PFSK-1 (cell line): Measurements from ENCODE around the gene QKI.

ENCODE experiments used
- FOXP2 ChIP-seq: optimal IDR thresholded peaks from 2 replicates; pipeline ENCODE3; 2011; ENCODE audit warnings: borderline replicate concordance, control low read depth, inconsistent platforms; ENCODE audit not compliant: insufficient read depth; ENCODE audit errors: extremely low read length, extremely low read depth
- POLR2AphosphoS5 ChIP-seq: IDR thresholded peaks from 2 replicates; pipeline ENCODE4 v1.6.1; 2012; ENCODE audit warnings: low read depth, mild to moderate bottlenecking, control low read depth, low read length, moderate library complexity
- REST ChIP-seq, 2 experiments: IDR thresholded peaks; 2 replicates each; pipeline versions ENCODE4 v1.6.1 to v1.8.0; 2011 to 2012; ENCODE audit warnings: low read depth in 2 of 2, low read length in 2 of 2, control low read depth in 1 of 2, inconsistent platforms in 1 of 2, mild to moderate bottlenecking in 1 of 2, moderate library complexity in 1 of 2; ENCODE audit not compliant: insufficient read depth in 1 of 2
- SIN3A ChIP-seq: IDR thresholded peaks from 2 replicates; pipeline ENCODE4 v1.6.1; 2012; ENCODE audit warnings: mild to moderate bottlenecking, low read length, moderate library complexity, borderline replicate concordance; ENCODE audit not compliant: insufficient read depth
- TAF1 ChIP-seq: IDR thresholded peaks from 2 replicates; pipeline ENCODE4 v1.6.1; 2012; ENCODE audit warnings: low read length, control low read depth, borderline replicate concordance; ENCODE audit not compliant: insufficient read depth

The QKI gene

GRCh38 chr6:163446549-163446948 is 32.0 kb downstream of the QKI start:
- TF ChIP-seq TAF1 (no peak), SIN3A (no peak)

GRCh38 chr6:163449076-163449475 is 34.6 kb downstream of the QKI start:
- TF ChIP-seq FOXP2: no peak
- no peak for TF ChIP-seq POLR2AphosphoS5
- TF ChIP-seq SIN3A: no peak
- no peak for TF ChIP-seq REST (IDR thresholded peaks at IDR 0.05; ENCODE audit: insufficient read depth in 1 of 2, low read depth in 2 of 2, low read length in 2 of 2)
- TF ChIP-seq TAF1: no peak

DNA sequence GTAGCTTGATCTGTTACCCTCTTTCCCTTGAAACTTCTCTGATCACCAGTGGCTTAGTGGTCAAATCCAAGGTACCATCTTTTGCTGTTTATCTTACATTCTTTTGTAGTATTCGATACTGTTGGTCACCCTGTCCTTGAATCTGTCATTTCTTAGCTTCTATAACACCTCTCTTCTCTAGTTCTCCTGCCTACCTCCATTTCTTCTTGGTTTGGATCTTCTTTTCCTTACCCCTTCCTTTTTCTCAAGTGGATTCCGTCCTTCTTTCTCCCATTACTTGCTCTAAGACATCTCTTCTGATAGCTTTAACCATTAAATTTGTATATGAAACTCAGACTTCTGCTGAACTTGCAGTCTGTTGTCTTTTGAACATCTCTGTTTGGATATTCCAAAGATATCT is 39.9 kb downstream of the QKI start:
- TF ChIP-seq FOXP2 (no peak), REST (IDR thresholded peaks at IDR 0.05; ENCODE audit: insufficient read depth in 1 of 2, low read depth in 2 of 2, low read length in 2 of 2) (no peak), TAF1 (no peak), POLR2AphosphoS5 (no peak), SIN3A (no peak)

- TF ChIP-seq REST (IDR thresholded peaks at IDR 0.05; ENCODE audit: insufficient read depth in 1 of 2, low read depth in 2 of 2, low read length in 2 of 2) (no peak), SIN3A (no peak), POLR2AphosphoS5 (no peak), TAF1 (no peak), FOXP2 (no peak)
Measured at GRCh38 chr6:163455552-163455951, 41.0 kb downstream of the QKI start.

DNA sequence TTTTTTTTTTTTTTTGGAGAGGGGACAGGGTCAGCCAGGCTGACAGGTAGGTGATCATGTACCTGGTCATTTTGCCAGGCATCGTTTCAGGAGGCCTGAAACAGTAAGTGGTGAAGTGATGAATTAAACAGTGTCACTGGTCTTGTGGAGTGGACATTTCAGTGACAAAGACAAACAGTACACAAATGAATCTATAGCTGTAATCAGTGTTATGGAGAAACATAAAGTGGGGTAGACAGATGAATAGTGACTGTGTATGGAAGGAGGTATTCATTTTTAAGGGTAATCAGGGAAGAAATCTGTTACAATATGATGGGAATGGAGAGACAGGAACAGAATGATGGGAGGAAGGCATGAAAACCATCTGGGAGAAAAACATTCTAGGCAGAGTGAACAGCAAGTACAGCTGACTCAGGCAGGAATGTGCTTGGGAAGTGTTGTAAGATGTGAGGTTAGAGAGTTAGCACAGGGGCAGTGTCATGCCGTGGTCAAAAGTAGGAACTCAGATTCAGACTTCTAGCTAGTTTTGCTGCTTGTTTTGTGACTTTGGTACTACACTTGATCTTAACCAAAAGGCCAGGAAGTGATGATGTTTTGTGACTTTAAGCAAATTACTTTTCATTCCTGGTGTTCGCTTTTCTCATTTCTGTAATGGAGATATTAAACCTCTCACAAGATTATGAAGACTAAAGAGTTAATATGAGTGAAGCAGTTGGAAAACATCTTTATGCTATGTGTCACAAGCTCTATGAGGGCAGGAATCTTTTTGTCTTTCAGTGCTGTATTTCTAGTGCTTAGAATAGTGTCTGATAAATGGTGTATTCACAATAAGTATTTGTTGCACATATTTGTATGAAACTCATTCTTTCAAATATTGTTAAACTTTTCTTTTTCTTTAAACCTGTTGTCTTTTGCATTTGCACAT is 43.4 kb downstream of the QKI start:
- TF ChIP-seq REST (IDR thresholded peaks at IDR 0.05; ENCODE audit: insufficient read depth in 1 of 2, low read depth in 2 of 2, low read length in 2 of 2): no peak
- TF ChIP-seq POLR2AphosphoS5: no peak
- no peak for TF ChIP-seq SIN3A
- no peak for TF ChIP-seq TAF1
- no peak for TF ChIP-seq FOXP2
